OCI-LY3 (cell line): ENCODE results near the gene CDK16.

Experiments
- H2AFZ ChIP-seq: fragments of 200-600, 300-600 bp; shearing (Covaris generic); 2 replicates; pipeline ENCODE4 v1.6.0; 2014; ENCODE audit warnings: antibody characterized with exemption, low read depth, low read length
- H3K27ac ChIP-seq: fragments of 200-600, 300-600 bp; sonication (generic); 2 replicates; pipeline ENCODE4 v1.5.1; 2014; ENCODE audit warnings: mild to moderate bottlenecking, low read length, moderate library complexity, mixed read lengths
- H3K27me3 ChIP-seq: fragments of 200-600, 300-600 bp; sonication (generic); 2 replicates; pipeline ENCODE4 v1.6.1; 2014; ENCODE audit warnings: low read depth, low read length, mixed read lengths
- H3K36me3 ChIP-seq: fragments of 200-600, 300-600 bp; sonication (generic); replicated peaks from 2 replicates; pipeline ENCODE3; 2014; ENCODE audit warnings: low read depth, low read length, mixed read lengths
- H3K4me1 ChIP-seq: fragments of 300-600, 200-600 bp; sonication (generic); 2 replicates; pipeline ENCODE4 v1.6.1; 2014; ENCODE audit warnings: low read length, mixed read lengths
- H3K4me2 ChIP-seq: fragments of 200-600, 300-600 bp; sonication (generic); 2 replicates; pipeline ENCODE4 v1.6.1; 2014; ENCODE audit warnings: low read length, mixed read lengths
- H3K4me3 ChIP-seq: fragments of 300-600, 200-600 bp; sonication (generic); 2 replicates; pipeline ENCODE4 v1.5.1; 2014; ENCODE audit warnings: antibody characterized with exemption, mild to moderate bottlenecking, low read length, moderate library complexity
- H3K79me2 ChIP-seq: fragments of 300-600, 200-600 bp; shearing (Covaris generic); 2 replicates; pipeline ENCODE4 v1.6.1; 2014; ENCODE audit warnings: mild to moderate bottlenecking, low read length, mixed read lengths
- H3K9ac ChIP-seq: fragments of 300-600, 200-600 bp; shearing (Covaris generic); 2 replicates; pipeline ENCODE4 v1.6.0; 2014; ENCODE audit warnings: mild to moderate bottlenecking, low read length, moderate library complexity
- H3K9me3 ChIP-seq: fragments of 200-600, 300-600 bp; shearing (Covaris generic); 2 replicates; pipeline ENCODE4 v1.6.1; 2014; ENCODE audit warnings: low read length, mixed read lengths; ENCODE audit not compliant: insufficient read depth
- H4K20me1 ChIP-seq: fragments of 200-600, 300-600 bp; sonication (generic); 2 replicates; pipeline ENCODE4 v1.6.1; 2016; ENCODE audit warnings: low read length, mixed read lengths; ENCODE audit not compliant: insufficient read depth
- CTCF ChIP-seq: fragments of 200-600, 300-600 bp; sonication (generic); IDR thresholded peaks from 2 replicates; pipeline ENCODE4 v1.5.1; 2014; ENCODE audit warnings: antibody characterized with exemption, low read length, low read depth
- EZH2phosphoT487 ChIP-seq: fragments of 200-600 bp; shearing (Covaris generic); IDR thresholded peaks from 2 replicates; pipeline ENCODE4 v1.6.1; 2018; ENCODE audit warnings: antibody characterized with exemption, mixed run types, low read depth

The CDK16 gene

GRCh38 chrX:47180346-47180745 is 38.1 kb upstream of the CDK16 start:
- Histone ChIP-seq H3K27me3 (no peaks in the 10 kb centered on the region), H4K20me1 (no peaks in the 10 kb centered on the region), H3K4me3 (no peak overlapping the region), H3K4me1 (no peaks in the 10 kb centered on the region), H3K9me3 (no peaks in the 10 kb centered on the region), H2AFZ (no peak overlapping the region), H3K9ac (no peak overlapping the region), H3K36me3 (peaks cover 17% of the 10 kb centered on the region), H3K27ac (no peak overlapping the region), H3K79me2 (no peaks in the 10 kb centered on the region), H3K4me2 (no peak overlapping the region)
- TF ChIP-seq CTCF (no peak), EZH2phosphoT487 (no peak)

GRCh38 chrX:47181301-47181700 is 37.2 kb upstream of the CDK16 start:
- Histone ChIP-seq H3K9me3 (no peaks in the 10 kb centered on the region), H4K20me1 (no peaks in the 10 kb centered on the region), H3K79me2 (no peaks in the 10 kb centered on the region), H3K36me3 (peaks cover 20% of the 10 kb centered on the region), H3K4me2 (no peak overlapping the region), H3K27ac (no peak overlapping the region), H3K9ac (no peak overlapping the region), H3K4me1 (no peaks in the 10 kb centered on the region), H2AFZ (no peak overlapping the region), H3K27me3 (no peaks in the 10 kb centered on the region), H3K4me3 (no peak overlapping the region)
- TF ChIP-seq EZH2phosphoT487 (no peak), CTCF (no peak)

GRCh38 chrX:47182106-47182700 is 36.3 kb upstream of the CDK16 start:
- Histone ChIP-seq H3K79me2 (no peaks in the 10 kb centered on the region), H3K27ac (no peak overlapping the region), H2AFZ (no peak overlapping the region), H4K20me1 (no peaks in the 10 kb centered on the region), H3K36me3 (peaks cover 19% of the 10 kb centered on the region), H3K4me1 (no peaks in the 10 kb centered on the region), H3K4me2 (no peak overlapping the region), H3K4me3 (no peak overlapping the region), H3K9me3 (no peaks in the 10 kb centered on the region), H3K27me3 (no peaks in the 10 kb centered on the region), H3K9ac (no peak overlapping the region)
- TF ChIP-seq CTCF (no peak), EZH2phosphoT487 (no peak)

GRCh38 chrX:47184486-47184885 is 34.0 kb upstream of the CDK16 start:
- H2AFZ ChIP-seq: no peak overlapping the region
- no peak overlapping the region for H3K4me3 ChIP-seq
- peaks cover 16% of the 10 kb centered on the region for H3K36me3 ChIP-seq
- TF ChIP-seq CTCF (no peak), EZH2phosphoT487 (no peak)
- H3K27me3 ChIP-seq: no peaks in the 10 kb centered on the region
- no peaks in the 10 kb centered on the region for H3K4me1 ChIP-seq
- no peak overlapping the region for H3K4me2 ChIP-seq
- H3K9me3 ChIP-seq: no peaks in the 10 kb centered on the region
- no peak overlapping the region for H3K9ac ChIP-seq
- no peak overlapping the region for H3K27ac ChIP-seq
- H3K79me2 ChIP-seq: no peaks in the 10 kb centered on the region
- no peaks in the 10 kb centered on the region for H4K20me1 ChIP-seq
